ENCODE data around the gene PAPPA. TPM values are rescaled to one million over a fixed set of nuclear protein-coding genes. Genes with fewer than 3 reads are reported as not detected.

PAPPA gene
- total RNA-seq, 4 donors from 2014 or later = 0.53 to 2.3 (median 1.4) TPM

- H3K36me3 ChIP-seq = no peaks in the 10 kb centered on the region
- TF ChIP-seq CTCF (IDR thresholded peaks at IDR 0.05) (no peak), POLR2A (IDR thresholded peaks at IDR 0.05) (no peak), EP300 (IDR thresholded peaks at IDR 0.05) (no peak), POLR2AphosphoS5 (IDR thresholded peaks at IDR 0.05) (no peak)
- H3K27ac ChIP-seq = no peak overlapping the region
- DNase-seq (ENCODE audit: low spot score in 2 of 2) = no peak
- no peaks in the 10 kb centered on the region for H3K9me3 ChIP-seq
- H3K4me1 ChIP-seq = no peaks in the 10 kb centered on the region
- H3K4me3 ChIP-seq = no peak overlapping the region
- WGBS = 95% methylated on average over 2 of the region's 2 CpGs
- H3K27me3 ChIP-seq = no peaks in the 10 kb centered on the region
Measured at GRCh38 chr9:116425244-116425643, 271.7 kb downstream of the PAPPA start.

GRCh38 chr9:116430849-116431248, 277.3 kb downstream of the PAPPA start:
- no peaks in the 10 kb centered on the region for H3K27me3 ChIP-seq
- 88% methylated on average over 3 of the region's 3 CpGs for WGBS
- H3K36me3 ChIP-seq = no peaks in the 10 kb centered on the region
- DNase-seq (ENCODE audit: low spot score in 2 of 2) = no peak
- H3K4me1 ChIP-seq = no peaks in the 10 kb centered on the region
- no peak overlapping the region for H3K4me3 ChIP-seq
- no peak overlapping the region for H3K27ac ChIP-seq
- no peak for TF ChIP-seq POLR2A (IDR thresholded peaks at IDR 0.05)
- no peak for TF ChIP-seq POLR2AphosphoS5 (IDR thresholded peaks at IDR 0.05)
- no peak for TF ChIP-seq CTCF (IDR thresholded peaks at IDR 0.05)
- TF ChIP-seq EP300 (IDR thresholded peaks at IDR 0.05) = no peak
- no peaks in the 10 kb centered on the region for H3K9me3 ChIP-seq

GRCh38 chr9:116432051-116432450, 278.5 kb downstream of the PAPPA start:
- no peaks in the 10 kb centered on the region for H3K27me3 ChIP-seq
- no peak for DNase-seq (ENCODE audit: low spot score in 2 of 2)
- no peaks in the 10 kb centered on the region for H3K4me1 ChIP-seq
- no peaks in the 10 kb centered on the region for H3K9me3 ChIP-seq
- H3K4me3 ChIP-seq = no peak overlapping the region
- WGBS = 91% methylated on average over 1 of the region's 1 CpG
- H3K27ac ChIP-seq = no peak overlapping the region
- TF ChIP-seq CTCF (IDR thresholded peaks at IDR 0.05) (no peak), EP300 (IDR thresholded peaks at IDR 0.05) (no peak), POLR2AphosphoS5 (IDR thresholded peaks at IDR 0.05) (no peak), POLR2A (IDR thresholded peaks at IDR 0.05) (no peak)
- H3K36me3 ChIP-seq = no peaks in the 10 kb centered on the region

- H3K36me3 ChIP-seq = no peaks in the 10 kb centered on the region
- H3K4me1 ChIP-seq = no peaks in the 10 kb centered on the region
- TF ChIP-seq POLR2AphosphoS5 (IDR thresholded peaks at IDR 0.05) = no peak
- no peak for TF ChIP-seq EP300 (IDR thresholded peaks at IDR 0.05)
- no peak for TF ChIP-seq CTCF (IDR thresholded peaks at IDR 0.05)
- DNase-seq (ENCODE audit: low spot score in 2 of 2) = no peak
- 71% methylated on average over 4 of the region's 4 CpGs for WGBS
- no peak overlapping the region for H3K4me3 ChIP-seq
- H3K9me3 ChIP-seq = no peaks in the 10 kb centered on the region
- H3K27ac ChIP-seq = no peak overlapping the region
- no peaks in the 10 kb centered on the region for H3K27me3 ChIP-seq
Measured at GRCh38 chr9:116434314-116434713, 280.7 kb downstream of the PAPPA start.

GRCh38 chr9:116435706-116436105, 282.1 kb downstream of the PAPPA start:
- Histone ChIP-seq H3K36me3 (no peaks in the 10 kb centered on the region), H3K27ac (no peak overlapping the region), H3K4me1 (no peaks in the 10 kb centered on the region), H3K27me3 (no peaks in the 10 kb centered on the region), H3K9me3 (no peaks in the 10 kb centered on the region), H3K4me3 (no peak overlapping the region)
- WGBS = 60% methylated on average over 4 of the region's 4 CpGs
- DNase-seq (ENCODE audit: low spot score in 2 of 2) = no peak
- TF ChIP-seq POLR2A (IDR thresholded peaks at IDR 0.05) (no peak), CTCF (IDR thresholded peaks at IDR 0.05) (no peak), EP300 (IDR thresholded peaks at IDR 0.05) (no peak), POLR2AphosphoS5 (IDR thresholded peaks at IDR 0.05) (no peak)

All from suprapubic skin (tissue), 4 donors.